Parathyroid adenoma (tissue), 2 donors: ENCODE measurements around the gene BMP8B.

ENCODE experiments used
- H2AFZ ChIP-seq: fragments of 300-600 bp; sonication (generic); one replicate; pipeline ENCODE4 v1.7.0; 2017; ENCODE audit warnings: antibody characterized with exemption, mild to moderate bottlenecking
- H3K27ac ChIP-seq: fragments of 300-600 bp; sonication (generic); one replicate; pipeline ENCODE4 v1.7.0; 2017
- H3K27me3 ChIP-seq: fragments of 300-600 bp; sonication (generic); one replicate; pipeline ENCODE4 v1.7.0; 2017; ENCODE audit warnings: low read length; ENCODE audit not compliant: control insufficient read depth, insufficient read depth
- H3K36me3 ChIP-seq: fragments of 300-600 bp; sonication (generic); one replicate; pipeline ENCODE4 v1.7.0; 2017; ENCODE audit warnings: low read length; ENCODE audit not compliant: control insufficient read depth, insufficient read depth
- H3K4me1 ChIP-seq: fragments of 300-600 bp; sonication (generic); one replicate; pipeline ENCODE4 v1.7.0; 2017; ENCODE audit warnings: control low read depth
- H3K4me2 ChIP-seq: fragments of 300-600 bp; sonication (generic); one replicate; pipeline ENCODE4 v1.7.0; 2017; ENCODE audit warnings: low read length
- H3K4me3 ChIP-seq: fragments of 300-600 bp; sonication (generic); one replicate; pipeline ENCODE4 v1.7.0; 2017; ENCODE audit warnings: low read depth, low read length
- H3K79me2 ChIP-seq: fragments of 300-600 bp; sonication (generic); one replicate; pipeline ENCODE4 v1.7.0; 2017; ENCODE audit warnings: control low read depth
- H3K9ac ChIP-seq: fragments of 300-600 bp; sonication (generic); one replicate; pipeline ENCODE4 v1.7.0; 2017; ENCODE audit warnings: mild to moderate bottlenecking
- H3K9me3 ChIP-seq: fragments of 300-600 bp; sonication (generic); one replicate; pipeline ENCODE4 v1.7.0; 2017; ENCODE audit warnings: low read length; ENCODE audit not compliant: control insufficient read depth
- TF ChIP-seq, protein P1 (sequence below): fragments of 300-600 bp; sonication (generic); IDR thresholded peaks from one replicate; pipeline ENCODE4 v1.7.0; 2017; ENCODE audit warnings: antibody characterized with exemption, mild to moderate bottlenecking
- donor health status: primary hyperparathyroidism.

Gene BMP8B

DNA sequence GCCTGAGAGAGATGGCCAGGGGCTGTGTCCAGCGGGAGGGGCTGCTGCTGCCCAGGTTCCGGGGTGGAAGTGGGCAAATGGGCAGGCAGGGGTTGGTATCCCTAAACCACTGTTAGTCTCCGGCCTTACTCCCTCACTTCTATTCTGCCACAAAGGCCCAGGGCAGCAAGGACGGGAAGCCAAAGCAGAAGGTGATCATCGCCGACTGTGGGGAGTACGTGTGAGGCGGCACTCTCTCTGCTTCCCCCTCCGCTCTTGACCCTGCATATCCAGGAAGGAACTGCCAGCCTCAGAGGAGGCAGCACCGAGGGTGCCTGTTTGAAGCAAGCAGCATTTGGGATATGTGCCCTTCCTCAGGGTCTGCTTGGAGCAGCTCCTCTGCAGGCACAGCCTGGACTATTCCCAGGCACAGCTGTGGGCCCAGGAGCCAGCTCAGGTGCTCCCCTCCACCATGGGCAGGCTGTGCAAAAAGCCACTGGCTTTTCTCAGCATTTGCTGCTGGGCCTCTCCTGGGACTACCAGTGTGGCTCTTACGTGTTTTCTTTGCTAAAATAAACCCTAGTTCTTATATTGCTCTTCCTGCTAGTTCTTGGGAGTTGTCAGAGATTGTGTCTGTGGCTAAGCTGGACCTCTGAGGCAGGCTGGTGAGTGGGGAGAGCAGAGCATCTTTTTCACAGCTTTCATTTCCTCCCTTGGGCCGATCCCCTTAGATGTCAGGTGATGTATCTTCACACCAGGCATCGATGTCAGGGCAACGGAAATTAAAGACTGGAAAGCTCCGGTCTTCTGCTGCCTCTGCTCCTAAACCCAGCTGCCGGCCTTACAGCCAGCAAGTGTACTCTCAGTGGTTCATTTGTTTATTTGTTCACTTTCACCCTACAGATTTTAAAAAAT is 35.3 kb downstream of the BMP8B start:
- Histone ChIP-seq H3K9ac (no peak overlapping the region), H3K4me2 (no peak overlapping the region), H3K4me1 (no peaks in the 10 kb centered on the region), H3K79me2 (no peaks in the 10 kb centered on the region), H3K4me3 (no peak overlapping the region), H3K9me3 (no peaks in the 10 kb centered on the region), H3K27ac (no peak overlapping the region), H2AFZ (no peak overlapping the region), H3K36me3 (no peaks in the 10 kb centered on the region), H3K27me3 (no peaks in the 10 kb centered on the region)
- TF ChIP-seq, protein P1, sequence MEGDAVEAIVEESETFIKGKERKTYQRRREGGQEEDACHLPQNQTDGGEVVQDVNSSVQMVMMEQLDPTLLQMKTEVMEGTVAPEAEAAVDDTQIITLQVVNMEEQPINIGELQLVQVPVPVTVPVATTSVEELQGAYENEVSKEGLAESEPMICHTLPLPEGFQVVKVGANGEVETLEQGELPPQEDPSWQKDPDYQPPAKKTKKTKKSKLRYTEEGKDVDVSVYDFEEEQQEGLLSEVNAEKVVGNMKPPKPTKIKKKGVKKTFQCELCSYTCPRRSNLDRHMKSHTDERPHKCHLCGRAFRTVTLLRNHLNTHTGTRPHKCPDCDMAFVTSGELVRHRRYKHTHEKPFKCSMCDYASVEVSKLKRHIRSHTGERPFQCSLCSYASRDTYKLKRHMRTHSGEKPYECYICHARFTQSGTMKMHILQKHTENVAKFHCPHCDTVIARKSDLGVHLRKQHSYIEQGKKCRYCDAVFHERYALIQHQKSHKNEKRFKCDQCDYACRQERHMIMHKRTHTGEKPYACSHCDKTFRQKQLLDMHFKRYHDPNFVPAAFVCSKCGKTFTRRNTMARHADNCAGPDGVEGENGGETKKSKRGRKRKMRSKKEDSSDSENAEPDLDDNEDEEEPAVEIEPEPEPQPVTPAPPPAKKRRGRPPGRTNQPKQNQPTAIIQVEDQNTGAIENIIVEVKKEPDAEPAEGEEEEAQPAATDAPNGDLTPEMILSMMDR: no peak

DNA sequence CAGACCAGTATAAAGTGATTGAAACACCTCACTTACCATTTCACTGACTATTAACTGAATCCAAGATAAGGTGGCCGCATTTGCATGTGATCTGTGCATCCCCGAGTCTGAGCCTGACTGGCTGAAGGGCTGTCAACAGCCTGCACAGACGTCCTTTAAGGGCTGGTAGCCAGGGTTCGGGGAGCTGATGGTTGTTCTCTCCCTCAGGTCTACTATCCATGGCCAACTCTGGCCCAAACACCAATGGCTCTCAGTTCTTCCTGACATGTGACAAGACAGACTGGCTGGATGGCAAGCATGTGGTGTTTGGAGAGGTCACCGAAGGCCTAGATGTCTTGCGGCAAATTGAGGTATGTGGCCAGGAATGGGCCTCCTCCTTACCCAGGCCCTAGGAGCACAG is 36.0 kb downstream of the BMP8B start:
- no peaks in the 10 kb centered on the region for H3K79me2 ChIP-seq
- no peak overlapping the region for H3K4me2 ChIP-seq
- no peak overlapping the region for H2AFZ ChIP-seq
- H3K9me3 ChIP-seq: no peaks in the 10 kb centered on the region
- H3K4me3 ChIP-seq: no peak overlapping the region
- no peaks in the 10 kb centered on the region for H3K36me3 ChIP-seq
- H3K27me3 ChIP-seq: no peaks in the 10 kb centered on the region
- H3K9ac ChIP-seq: no peak overlapping the region
- TF ChIP-seq, protein P1: no peak
- no peak overlapping the region for H3K27ac ChIP-seq
- H3K4me1 ChIP-seq: no peaks in the 10 kb centered on the region

DNA sequence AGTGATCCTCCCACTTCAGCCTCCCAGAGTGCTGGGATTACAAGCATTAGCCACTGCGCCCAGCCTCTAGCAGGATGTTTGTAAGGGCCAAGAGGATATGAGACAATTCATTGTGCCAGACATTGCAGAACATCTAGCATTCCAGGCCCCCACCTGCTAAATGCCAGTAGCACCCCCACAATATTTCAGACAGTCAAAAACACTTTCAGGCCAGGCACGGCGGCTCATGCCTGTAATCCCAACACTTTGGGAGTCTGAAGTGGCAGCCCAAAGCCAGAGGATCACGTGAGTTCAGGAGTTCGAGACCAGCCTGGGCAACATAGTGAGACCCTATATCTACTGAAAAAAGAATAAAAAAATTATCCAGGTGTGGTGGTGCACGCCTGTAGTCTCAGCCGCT is 37.1 kb downstream of the BMP8B start:
- H3K4me1 ChIP-seq: no peaks in the 10 kb centered on the region
- H3K4me2 ChIP-seq: no peak overlapping the region
- no peak overlapping the region for H3K4me3 ChIP-seq
- TF ChIP-seq, protein P1: no peak
- no peak overlapping the region for H3K9ac ChIP-seq
- H3K27ac ChIP-seq: no peak overlapping the region
- H3K9me3 ChIP-seq: no peaks in the 10 kb centered on the region
- no peak overlapping the region for H2AFZ ChIP-seq
- no peaks in the 10 kb centered on the region for H3K27me3 ChIP-seq
- H3K36me3 ChIP-seq: no peaks in the 10 kb centered on the region
- H3K79me2 ChIP-seq: no peaks in the 10 kb centered on the region

DNA sequence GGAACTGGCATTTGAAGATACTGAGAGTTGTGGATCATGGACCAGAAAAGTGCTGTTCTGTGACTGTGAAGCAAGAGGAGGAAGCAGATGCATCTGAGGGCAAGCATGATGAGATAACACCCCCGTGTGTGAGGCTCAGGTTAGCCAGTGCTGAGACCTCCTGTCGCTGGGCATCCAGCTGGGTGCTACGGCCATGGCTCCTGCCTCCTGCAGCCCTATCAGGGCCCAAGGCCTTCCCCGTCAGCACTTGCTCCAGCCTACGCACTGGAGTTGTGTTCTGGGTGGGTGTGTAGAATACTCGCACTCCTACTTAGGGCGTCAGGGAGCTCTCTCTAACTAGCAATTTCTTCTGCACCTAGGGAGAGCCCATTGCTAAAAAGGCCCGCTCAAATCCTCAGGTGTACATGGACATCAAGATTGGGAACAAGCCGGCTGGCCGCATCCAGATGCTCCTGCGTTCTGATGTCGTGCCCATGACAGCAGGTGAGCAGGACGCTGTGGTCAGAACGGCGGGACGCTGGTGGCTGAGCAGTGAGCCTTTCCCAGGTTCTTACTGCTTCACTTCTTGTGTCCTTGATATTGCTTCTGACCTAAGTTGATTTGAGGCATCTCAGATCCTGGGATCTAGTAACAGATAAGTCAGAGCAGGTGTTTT is 43.5 kb downstream of the BMP8B start:
- Histone ChIP-seq H3K4me1 (no peaks in the 10 kb centered on the region), H3K27me3 (no peaks in the 10 kb centered on the region), H3K27ac (no peak overlapping the region), H3K9me3 (no peaks in the 10 kb centered on the region), H2AFZ (no peak overlapping the region), H3K4me2 (no peak overlapping the region), H3K9ac (no peak overlapping the region), H3K4me3 (no peak overlapping the region), H3K79me2 (no peaks in the 10 kb centered on the region), H3K36me3 (no peaks in the 10 kb centered on the region)
- TF ChIP-seq, protein P1: no peak
